HFF-Myc (cell line): ENCODE results near the gene GPX4.

Experiments
- DNase-seq: peaks from one replicate; pipeline ENCODE4 v3.0.0-alpha.2; 2011; ENCODE audit warnings: low read depth; ENCODE audit errors: extremely low read depth
- H3K4me3 ChIP-seq: replicated peaks from 2 replicates; pipeline ENCODE4 v1.5.1; 2011; ENCODE audit warnings: low read depth, mild to moderate bottlenecking, control low read depth, low read length
- CTCF ChIP-seq: IDR thresholded peaks from 2 replicates; pipeline ENCODE4 v1.5.1; 2012; ENCODE audit warnings: mild to moderate bottlenecking, low read depth, low read length, control low read depth; ENCODE audit errors: missing control alignments

Gene GPX4

DNA sequence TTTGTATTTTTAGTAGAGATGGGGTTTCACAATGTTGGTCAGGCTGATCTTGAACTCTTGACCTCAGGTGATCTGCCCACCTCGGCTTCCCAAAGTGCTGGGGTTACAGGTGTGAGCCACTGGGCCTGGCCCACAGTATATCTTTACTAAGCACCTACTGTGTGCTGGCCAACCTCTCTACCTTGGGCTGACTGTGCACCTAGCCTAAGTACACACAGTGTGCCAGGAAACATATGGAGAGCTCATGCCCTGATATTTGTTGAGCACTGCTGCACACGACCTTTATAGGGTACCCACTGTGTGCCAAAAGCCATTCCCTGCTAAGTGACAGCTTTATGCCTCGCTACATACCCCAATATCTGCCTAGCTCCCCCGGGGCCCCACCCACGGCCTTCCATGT, 43.1 kb upstream of the GPX4 start:
- no peak overlapping the region for H3K4me3 ChIP-seq
- TF ChIP-seq CTCF, result no peak
- no peak for DNase-seq

- H3K4me3 ChIP-seq, result no peak overlapping the region
- no peak for TF ChIP-seq CTCF
- DNase-seq, result no peak
These were observed 41.8 kb upstream of the GPX4 start for GRCh38 chr19:1061987-1062386.

GRCh38 chr19:1062387-1063029, 41.3 kb upstream of the GPX4 start:
- no peak for TF ChIP-seq CTCF
- H3K4me3 ChIP-seq, result no peak overlapping the region
- no peak for DNase-seq

GRCh38 chr19:1063030-1063908, 40.5 kb upstream of the GPX4 start:
- H3K4me3 ChIP-seq, result no peak overlapping the region
- DNase-seq, result no peak
- no peak for TF ChIP-seq CTCF

DNA sequence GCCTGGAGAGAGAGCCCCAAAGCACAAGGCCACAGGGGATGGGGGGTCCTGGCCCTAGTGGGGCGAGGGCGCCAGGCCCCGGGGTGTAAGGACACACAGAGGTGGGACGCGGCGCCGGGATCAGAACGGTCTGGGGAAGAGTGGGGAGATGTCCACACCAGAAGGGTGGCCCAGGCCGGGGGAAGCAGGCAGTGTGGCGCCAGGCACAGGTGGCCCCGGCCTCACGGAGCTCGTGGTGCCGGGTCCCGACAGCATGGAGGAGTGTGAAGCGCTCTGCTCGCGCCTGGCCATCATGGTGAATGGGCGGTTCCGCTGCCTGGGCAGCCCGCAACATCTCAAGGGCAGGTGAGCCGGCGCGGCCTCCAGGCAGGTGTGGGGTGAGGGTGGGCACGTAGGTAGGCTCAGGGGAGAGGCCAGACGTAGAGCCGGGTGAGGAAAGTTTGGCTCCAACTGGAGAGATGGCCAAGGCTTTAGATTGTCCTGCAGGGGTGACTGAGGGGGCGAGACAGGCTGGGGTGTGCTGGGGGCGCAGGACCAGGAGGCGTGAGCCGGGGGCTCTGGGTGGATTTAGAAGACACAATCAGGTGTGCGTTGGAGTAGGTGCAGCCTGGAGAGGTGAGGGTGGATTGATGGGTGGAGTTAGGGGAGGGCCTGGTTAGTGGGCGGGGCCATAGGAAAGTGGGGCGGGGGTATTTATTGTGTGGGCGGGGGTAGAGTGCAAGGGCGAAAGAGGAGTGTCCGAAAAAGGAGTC, 39.7 kb upstream of the GPX4 start:
- no peak overlapping the region for H3K4me3 ChIP-seq
- no peak for DNase-seq
- no peak for TF ChIP-seq CTCF

DNA sequence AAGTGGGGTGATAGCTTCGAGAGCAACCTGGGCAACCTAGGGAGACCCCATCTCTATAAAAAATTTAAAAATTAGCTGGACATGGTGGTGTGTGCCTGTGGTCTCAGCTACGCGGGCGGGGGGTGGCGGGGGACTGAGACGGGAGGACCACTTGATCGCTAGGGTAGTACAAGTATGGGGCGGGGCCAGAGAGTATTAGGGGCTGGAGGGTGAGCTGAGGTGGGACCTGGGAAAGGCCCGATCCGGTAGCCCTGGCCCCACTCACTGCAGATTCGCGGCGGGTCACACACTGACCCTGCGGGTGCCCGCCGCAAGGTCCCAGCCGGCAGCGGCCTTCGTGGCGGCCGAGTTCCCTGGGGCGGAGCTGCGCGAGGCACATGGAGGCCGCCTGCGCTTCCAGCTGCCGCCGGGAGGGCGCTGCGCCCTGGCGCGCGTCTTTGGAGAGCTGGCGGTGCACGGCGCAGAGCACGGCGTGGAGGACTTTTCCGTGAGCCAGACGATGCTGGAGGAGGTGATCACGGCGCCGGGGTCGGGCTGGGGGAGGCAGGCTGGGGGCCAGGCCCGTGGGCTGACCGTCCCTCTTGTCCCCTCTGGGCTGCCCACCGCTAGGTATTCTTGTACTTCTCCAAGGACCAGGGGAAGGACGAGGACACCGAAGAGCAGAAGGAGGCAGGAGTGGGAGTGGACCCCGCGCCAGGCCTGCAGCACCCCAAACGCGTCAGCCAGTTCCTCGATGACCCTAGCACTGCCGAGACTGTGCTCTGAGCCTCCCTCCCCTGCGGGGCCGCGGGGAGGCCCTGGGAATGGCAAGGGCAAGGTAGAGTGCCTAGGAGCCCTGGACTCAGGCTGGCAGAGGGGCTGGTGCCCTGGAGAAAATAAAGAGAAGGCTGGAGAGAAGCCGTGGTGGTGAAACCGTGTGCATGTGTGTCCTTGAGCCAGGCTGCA, 38.9 kb upstream of the GPX4 start:
- H3K4me3 ChIP-seq, result no peak overlapping the region
- TF ChIP-seq CTCF, result peak; percentile 63
- no peak for DNase-seq
